GM21717 (cell line): ENCODE data around the gene RNASE2.
"Not testable (repeated sequence)": the region's sequence is repeated elsewhere in the genome, so short reads cannot be mapped to it uniquely, and the experiment has no call there.

Source experiments
- ATAC-seq: cut with Tn5 transposase; IDR thresholded peaks from one replicate; pipeline ENCODE4 v1.9.1; 2021; ENCODE audit warnings: mild to moderate bottlenecking, moderate library complexity; ENCODE audit not compliant: unreplicated experiment

The RNASE2 gene

GRCh38 chr14:20980906-20981305 is 25.6 kb downstream of the RNASE2 start:
- no peak for ATAC-seq

- ATAC-seq: no peak
Measured at GRCh38 chr14:20982646-20983369, 27.5 kb downstream of the RNASE2 start.

GRCh38 chr14:20985650-20986049 is 30.4 kb downstream of the RNASE2 start:
- not testable (repeated sequence) for ATAC-seq

GRCh38 chr14:20986811-20987210 is 31.5 kb downstream of the RNASE2 start:
- ATAC-seq: no peak

GRCh38 chr14:20988717-20989470 is 33.6 kb downstream of the RNASE2 start:
- no peak for ATAC-seq

- ATAC-seq: no peak
Measured at GRCh38 chr14:20989471-20989786, 34.1 kb downstream of the RNASE2 start.

GRCh38 chr14:20989787-20990600 is 34.7 kb downstream of the RNASE2 start, which contains the start of gene METTL17:
TSS of gene METTL17 (plus strand) at chr14:20989980. CDS start at chr14:20990003, 23 bp downstream.
- peak; percentile 91 for ATAC-seq

- no peak for ATAC-seq
Measured at GRCh38 chr14:20996521-20996920, 41.2 kb downstream of the RNASE2 start.

- ATAC-seq: no peak
Measured at GRCh38 chr14:20997115-20997514, 41.8 kb downstream of the RNASE2 start.

GRCh38 chr14:20997564-20997963 is 42.3 kb downstream of the RNASE2 start:
- no peak for ATAC-seq

GRCh38 chr14:20998139-20998538 is 42.9 kb downstream of the RNASE2 start:
- no peak for ATAC-seq

- ATAC-seq: no peak
Measured at GRCh38 chr14:20998674-20999366, 43.5 kb downstream of the RNASE2 start, which contains the start of gene SLC39A2. TSS of gene SLC39A2 (plus strand) at chr14:20999293. CDS start at chr14:20999447, 154 bp downstream.

GRCh38 chr14:20999591-20999990 is 44.3 kb downstream of the RNASE2 start:
- no peak for ATAC-seq

GRCh38 chr14:21001218-21001617 is 45.9 kb downstream of the RNASE2 start:
- ATAC-seq: no peak

GRCh38 chr14:21003788-21004346 is 48.6 kb downstream of the RNASE2 start:
- ATAC-seq: no peak
